HEK293 (cell line): ENCODE data around the gene FAM199X.

Experiments
- CTCF ChIA-PET: fragments of 350-600 bp; formaldehyde crosslinking; extraction: SDS; loops from one replicate; lab custom pipeline; 2021; ENCODE audit warnings: antibody characterized with exemption; lab: Yijun Ruan, JAX
- POLR2A ChIA-PET: fragments of 300-600 bp; formaldehyde crosslinking; extraction: SDS; loops from one replicate; lab custom pipeline; 2020; ENCODE audit warnings: antibody characterized with exemption, inconsistent platforms; lab: Yijun Ruan, JAX
- H3K27ac ChIP-seq: fragments of 200-500 bp; sonication (Bioruptor generic); 2 replicates; pipeline ENCODE4 v1.5.1; 2014; ENCODE audit warnings: low read depth, low read length, control low read depth, inconsistent platforms; ENCODE audit errors: extremely low read depth
- H3K36me3 ChIP-seq, 2 experiments: fragments of 200-500 bp in 1 of 2; sonication (Bioruptor generic) in 1 of 2; 1 replicate in 1 of 2; 2 replicates in 1 of 2; pipeline ENCODE4 v1.5.1; 2014 to 2017; ENCODE audit warnings: inconsistent platforms in 2 of 2, low read length in 2 of 2; ENCODE audit not compliant: control insufficient read depth in 2 of 2, insufficient read depth in 1 of 2
- H3K4me1 ChIP-seq: fragments of 200-500 bp; sonication (Bioruptor generic); 2 replicates; pipeline ENCODE4 v1.5.1; 2014; ENCODE audit warnings: mild to moderate bottlenecking, low read length, inconsistent platforms; ENCODE audit not compliant: control insufficient read depth, insufficient read depth
- H3K4me3 ChIP-seq: 2 replicates; pipeline ENCODE4 v1.5.1; 2011; ENCODE audit warnings: low read depth, mild to moderate bottlenecking, control low read depth, low read length, moderate library complexity
- H3K9me3 ChIP-seq: fragments of 200-500 bp; sonication (Bioruptor generic); 2 replicates; pipeline ENCODE4 v1.5.1; 2014; ENCODE audit warnings: low read depth, low read length, inconsistent platforms; ENCODE audit not compliant: control insufficient read depth, insufficient read depth
- BCL11A ChIP-seq: fragments of 450-650 bp; formaldehyde crosslinking; IDR thresholded peaks from 2 replicates; pipeline ENCODE4 v1.5.1; 2016; ENCODE audit warnings: low read depth, missing biosample characterization, missing genetic modification characterization
- GLI4 ChIP-seq: fragments of 450-650 bp; formaldehyde crosslinking; IDR thresholded peaks from 2 replicates; pipeline ENCODE4 v1.5.1; 2016; ENCODE audit warnings: missing biosample characterization, missing genetic modification characterization
- HOXC10 ChIP-seq: sonication (generic); formaldehyde crosslinking; IDR thresholded peaks from 2 replicates; pipeline ENCODE4 v1.8.1; 2023; ENCODE audit warnings: mild to moderate bottlenecking, missing genetic modification reagents
- KLF10 ChIP-seq: fragments of 450-650 bp; IDR thresholded peaks from 2 replicates; pipeline ENCODE4 v1.5.1; 2018; ENCODE audit warnings: missing biosample characterization, mild to moderate bottlenecking, missing genetic modification characterization
- SCRT1 ChIP-seq: fragments of 450-650 bp; formaldehyde crosslinking; IDR thresholded peaks from 2 replicates; pipeline ENCODE4 v1.5.1; 2016; ENCODE audit warnings: missing biosample characterization, missing genetic modification characterization, borderline replicate concordance
- TRIM28 ChIP-seq: IDR thresholded peaks from 2 replicates; pipeline ENCODE4 v1.6.1; 2011; ENCODE audit warnings: low read length, control low read depth, borderline replicate concordance
- ZBTB7A ChIP-seq: fragments of 450-650 bp; formaldehyde crosslinking; IDR thresholded peaks from 2 replicates; pipeline ENCODE4 v1.5.1; 2016; ENCODE audit warnings: low read depth, missing biosample characterization, missing genetic modification characterization
- ZNF157 ChIP-seq: fragments of 450-650 bp; formaldehyde crosslinking; IDR thresholded peaks from 2 replicates; pipeline ENCODE4 v1.5.1; 2016; ENCODE audit warnings: missing biosample characterization, missing genetic modification characterization
- ZNF184 ChIP-seq: fragments of 450-650 bp; IDR thresholded peaks from 2 replicates; pipeline ENCODE4 v1.5.1; 2018; ENCODE audit warnings: missing biosample characterization, mild to moderate bottlenecking, missing genetic modification characterization
- ZNF292 ChIP-seq: fragments of 450-650 bp; formaldehyde crosslinking; IDR thresholded peaks from 2 replicates; pipeline ENCODE4 v1.5.1; 2016; ENCODE audit warnings: low read depth, missing biosample characterization, missing genetic modification characterization, borderline replicate concordance
- ZNF404 ChIP-seq: fragments of 450-650 bp; formaldehyde crosslinking; IDR thresholded peaks from 2 replicates; pipeline ENCODE4 v1.5.1; 2017; ENCODE audit warnings: missing biosample characterization, missing genetic modification characterization
- ZNF426 ChIP-seq: fragments of 450-650 bp; formaldehyde crosslinking; IDR thresholded peaks from 2 replicates; pipeline ENCODE4 v1.5.1; 2017; ENCODE audit warnings: missing biosample characterization, missing genetic modification characterization, mild to moderate bottlenecking, inconsistent platforms, moderate library complexity
- ZNF560 ChIP-seq: fragments of 450-650 bp; formaldehyde crosslinking; IDR thresholded peaks from 2 replicates; pipeline ENCODE4 v1.5.1; 2017; ENCODE audit warnings: missing biosample characterization, missing genetic modification characterization, borderline replicate concordance
- ZNF654 ChIP-seq: fragments of 450-650 bp; formaldehyde crosslinking; IDR thresholded peaks from 2 replicates; pipeline ENCODE4 v1.5.1; 2016; ENCODE audit warnings: low read depth, missing biosample characterization, missing genetic modification characterization
- ZNF701 ChIP-seq: fragments of 450-650 bp; formaldehyde crosslinking; IDR thresholded peaks from 2 replicates; pipeline ENCODE4 v1.5.1; 2016; ENCODE audit warnings: missing biosample characterization, missing genetic modification characterization
- ZNF792 ChIP-seq: fragments of 450-650 bp; formaldehyde crosslinking; IDR thresholded peaks from 2 replicates; pipeline ENCODE4 v1.5.1; 2016; ENCODE audit warnings: missing biosample characterization, missing genetic modification characterization
- ZXDB ChIP-seq: fragments of 450-650 bp; formaldehyde crosslinking; IDR thresholded peaks from 2 replicates; pipeline ENCODE4 v1.5.1; 2016; ENCODE audit warnings: missing biosample characterization, missing genetic modification characterization
- TF ChIP-seq, protein P1 (sequence below): fragments of 450-650 bp; formaldehyde crosslinking; IDR thresholded peaks from 2 replicates; pipeline ENCODE4 v1.5.1; 2016; ENCODE audit warnings: missing biosample characterization, missing genetic modification characterization
- TF ChIP-seq, protein P2 (sequence below): fragments of 450-650 bp; formaldehyde crosslinking; IDR thresholded peaks from 2 replicates; pipeline ENCODE4 v1.5.1; 2017; ENCODE audit warnings: missing biosample characterization, missing genetic modification characterization
- TF ChIP-seq, protein P3 (sequence below): fragments of 450-650 bp; formaldehyde crosslinking; IDR thresholded peaks from 2 replicates; pipeline ENCODE4 v1.5.1; 2017; ENCODE audit warnings: missing biosample characterization, missing genetic modification characterization
- TF ChIP-seq, protein P4 (sequence below): fragments of 450-650 bp; formaldehyde crosslinking; IDR thresholded peaks from 2 replicates; pipeline ENCODE4 v1.5.1; 2016; ENCODE audit warnings: missing biosample characterization, missing genetic modification characterization

FAM199X gene

DNA sequence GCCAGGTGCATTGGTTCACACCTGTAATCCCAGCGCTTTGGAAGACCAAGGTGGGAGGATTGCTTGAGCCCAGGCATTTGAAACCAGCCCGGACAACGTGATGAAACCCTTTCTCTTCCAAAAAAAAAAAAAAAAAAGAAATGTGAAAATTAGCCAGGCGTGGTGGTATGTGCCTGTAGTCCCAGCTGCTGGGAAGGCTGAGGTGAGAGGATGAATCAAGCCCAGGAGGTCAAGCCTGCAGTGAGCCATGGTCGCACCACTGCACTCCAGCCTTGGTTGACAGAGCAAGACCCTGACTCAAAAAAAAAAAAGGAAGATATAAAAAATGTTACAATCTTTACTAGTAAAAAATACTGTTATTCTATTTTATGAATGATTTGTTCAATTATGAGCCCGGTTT is 5.9 kb downstream of the FAM199X start (continued):
- TF ChIP-seq ZNF184 (no peak), SCRT1 (tag by site-specific recombination) (no peak), KLF10 (tag by site-specific recombination) (no peak), ZNF701 (tag by site-specific recombination) (no peak)
- TF ChIP-seq, protein P1, sequence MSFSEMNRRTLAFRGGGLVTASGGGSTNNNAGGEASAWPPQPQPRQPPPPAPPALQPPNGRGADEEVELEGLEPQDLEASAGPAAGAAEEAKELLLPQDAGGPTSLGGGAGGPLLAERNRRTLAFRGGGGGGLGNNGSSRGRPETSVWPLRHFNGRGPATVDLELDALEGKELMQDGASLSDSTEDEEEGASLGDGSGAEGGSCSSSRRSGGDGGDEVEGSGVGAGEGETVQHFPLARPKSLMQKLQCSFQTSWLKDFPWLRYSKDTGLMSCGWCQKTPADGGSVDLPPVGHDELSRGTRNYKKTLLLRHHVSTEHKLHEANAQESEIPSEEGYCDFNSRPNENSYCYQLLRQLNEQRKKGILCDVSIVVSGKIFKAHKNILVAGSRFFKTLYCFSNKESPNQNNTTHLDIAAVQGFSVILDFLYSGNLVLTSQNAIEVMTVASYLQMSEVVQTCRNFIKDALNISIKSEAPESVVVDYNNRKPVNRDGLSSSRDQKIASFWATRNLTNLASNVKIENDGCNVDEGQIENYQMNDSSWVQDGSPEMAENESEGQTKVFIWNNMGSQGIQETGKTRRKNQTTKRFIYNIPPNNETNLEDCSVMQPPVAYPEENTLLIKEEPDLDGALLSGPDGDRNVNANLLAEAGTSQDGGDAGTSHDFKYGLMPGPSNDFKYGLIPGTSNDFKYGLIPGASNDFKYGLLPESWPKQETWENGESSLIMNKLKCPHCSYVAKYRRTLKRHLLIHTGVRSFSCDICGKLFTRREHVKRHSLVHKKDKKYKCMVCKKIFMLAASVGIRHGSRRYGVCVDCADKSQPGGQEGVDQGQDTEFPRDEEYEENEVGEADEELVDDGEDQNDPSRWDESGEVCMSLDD (tag by site-specific recombination), result no peak

DNA sequence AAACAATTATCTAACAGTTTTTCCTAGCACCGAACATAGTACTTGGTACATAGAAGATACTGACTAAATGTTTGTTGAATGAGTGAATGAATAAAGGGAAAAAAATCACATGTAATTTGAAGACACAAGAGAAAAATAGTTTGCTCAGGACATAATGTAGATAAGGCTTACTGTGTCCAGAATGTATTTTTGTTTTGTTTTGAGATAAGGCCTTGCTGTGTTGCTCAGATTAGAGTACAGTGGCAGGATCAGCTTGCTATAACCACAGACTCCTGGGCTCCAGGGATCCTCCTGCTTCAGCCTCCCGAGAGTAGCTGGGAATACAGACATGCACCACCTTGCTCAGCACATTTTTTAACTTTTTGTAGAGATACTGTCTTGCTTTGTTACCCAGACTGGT is 6.5 kb downstream of the FAM199X start:
- Histone ChIP-seq H3K4me1 (no peaks in the 10 kb centered on the region), H3K4me3 (no peak overlapping the region), H3K36me3 (peaks cover 6 to 44% of the 10 kb centered on the region in 2 experiments; a peak in 2 of 3 replicates)
- TF ChIP-seq ZBTB7A, result no peak
- TF ChIP-seq ZNF792 (tag by site-specific recombination), result no peak
- no peak for TF ChIP-seq HOXC10
- no peak for TF ChIP-seq ZNF426 (tag by site-specific recombination)
- TF ChIP-seq GLI4 (tag by site-specific recombination), result no peak
- no peak for TF ChIP-seq ZNF654
- TF ChIP-seq BCL11A, result no peak
- peak; percentile 49; the same call in 1 of the 2 replicates for TF ChIP-seq ZXDB (tag by site-specific recombination)
- TF ChIP-seq, protein P2, sequence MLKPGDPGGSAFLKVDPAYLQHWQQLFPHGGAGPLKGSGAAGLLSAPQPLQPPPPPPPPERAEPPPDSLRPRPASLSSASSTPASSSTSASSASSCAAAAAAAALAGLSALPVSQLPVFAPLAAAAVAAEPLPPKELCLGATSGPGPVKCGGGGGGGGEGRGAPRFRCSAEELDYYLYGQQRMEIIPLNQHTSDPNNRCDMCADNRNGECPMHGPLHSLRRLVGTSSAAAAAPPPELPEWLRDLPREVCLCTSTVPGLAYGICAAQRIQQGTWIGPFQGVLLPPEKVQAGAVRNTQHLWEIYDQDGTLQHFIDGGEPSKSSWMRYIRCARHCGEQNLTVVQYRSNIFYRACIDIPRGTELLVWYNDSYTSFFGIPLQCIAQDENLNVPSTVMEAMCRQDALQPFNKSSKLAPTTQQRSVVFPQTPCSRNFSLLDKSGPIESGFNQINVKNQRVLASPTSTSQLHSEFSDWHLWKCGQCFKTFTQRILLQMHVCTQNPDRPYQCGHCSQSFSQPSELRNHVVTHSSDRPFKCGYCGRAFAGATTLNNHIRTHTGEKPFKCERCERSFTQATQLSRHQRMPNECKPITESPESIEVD (tag by site-specific recombination), result peak; percentile 55; the same call in 1 of the 2 replicates
- TF ChIP-seq ZNF292 (tag by site-specific recombination), result no peak
- peak; percentile 76; the same call in 1 of the 2 replicates for TF ChIP-seq TRIM28
- no peak for TF ChIP-seq ZNF157 (tag by site-specific recombination)
- no peak for TF ChIP-seq ZNF404
- TF ChIP-seq, protein P3, sequence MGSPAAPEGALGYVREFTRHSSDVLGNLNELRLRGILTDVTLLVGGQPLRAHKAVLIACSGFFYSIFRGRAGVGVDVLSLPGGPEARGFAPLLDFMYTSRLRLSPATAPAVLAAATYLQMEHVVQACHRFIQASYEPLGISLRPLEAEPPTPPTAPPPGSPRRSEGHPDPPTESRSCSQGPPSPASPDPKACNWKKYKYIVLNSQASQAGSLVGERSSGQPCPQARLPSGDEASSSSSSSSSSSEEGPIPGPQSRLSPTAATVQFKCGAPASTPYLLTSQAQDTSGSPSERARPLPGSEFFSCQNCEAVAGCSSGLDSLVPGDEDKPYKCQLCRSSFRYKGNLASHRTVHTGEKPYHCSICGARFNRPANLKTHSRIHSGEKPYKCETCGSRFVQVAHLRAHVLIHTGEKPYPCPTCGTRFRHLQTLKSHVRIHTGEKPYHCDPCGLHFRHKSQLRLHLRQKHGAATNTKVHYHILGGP (tag by site-specific recombination), result no peak
- no peak for TF ChIP-seq ZNF560 (tag by site-specific recombination)
- TF ChIP-seq, protein P4, sequence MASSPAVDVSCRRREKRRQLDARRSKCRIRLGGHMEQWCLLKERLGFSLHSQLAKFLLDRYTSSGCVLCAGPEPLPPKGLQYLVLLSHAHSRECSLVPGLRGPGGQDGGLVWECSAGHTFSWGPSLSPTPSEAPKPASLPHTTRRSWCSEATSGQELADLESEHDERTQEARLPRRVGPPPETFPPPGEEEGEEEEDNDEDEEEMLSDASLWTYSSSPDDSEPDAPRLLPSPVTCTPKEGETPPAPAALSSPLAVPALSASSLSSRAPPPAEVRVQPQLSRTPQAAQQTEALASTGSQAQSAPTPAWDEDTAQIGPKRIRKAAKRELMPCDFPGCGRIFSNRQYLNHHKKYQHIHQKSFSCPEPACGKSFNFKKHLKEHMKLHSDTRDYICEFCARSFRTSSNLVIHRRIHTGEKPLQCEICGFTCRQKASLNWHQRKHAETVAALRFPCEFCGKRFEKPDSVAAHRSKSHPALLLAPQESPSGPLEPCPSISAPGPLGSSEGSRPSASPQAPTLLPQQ (tag by site-specific recombination), result no peak
- TF ChIP-seq, all 188 proteins: peak for 3
- ChIA-PET POLR2A (no interaction called here), CTCF (no interaction called here)
- Histone ChIP-seq H3K27ac (no peak overlapping the region), H3K9me3 (no peaks in the 10 kb centered on the region)
